G401 (cell line): ENCODE measurements around the gene NRCAM. TPM values are rescaled to one million over a fixed set of nuclear protein-coding genes. Genes with fewer than 3 reads are reported as not detected.
"Not testable (repeated sequence)": the region's sequence is repeated elsewhere in the genome, so short reads cannot be mapped to it uniquely, and the experiment has no call there.

ENCODE experiments used
- DNase-seq: peaks from one replicate; pipeline ENCODE4 v3.0.0-alpha.2; 2015; ENCODE audit warnings: low spot score
- in situ Hi-C: cut with HindIII; loops from 2 replicates; pipeline ENCODE4 v1.10.0; 2016; ENCODE audit warnings: low sequenced_read_pairs, mixed read lengths
- total RNA-seq: library from RNA; depleted of rRNA; stranded (reverse); fragments of >200 nt; shearing (Covaris generic); gene quantifications from 2 replicates; pipeline ENCODE4 v1.2.3, GENCODE V29; 2014; rRNA removed

The NRCAM gene
- 1.0 TPM in 1 of 2 replicates, not detected in the other for total RNA-seq

DNA sequence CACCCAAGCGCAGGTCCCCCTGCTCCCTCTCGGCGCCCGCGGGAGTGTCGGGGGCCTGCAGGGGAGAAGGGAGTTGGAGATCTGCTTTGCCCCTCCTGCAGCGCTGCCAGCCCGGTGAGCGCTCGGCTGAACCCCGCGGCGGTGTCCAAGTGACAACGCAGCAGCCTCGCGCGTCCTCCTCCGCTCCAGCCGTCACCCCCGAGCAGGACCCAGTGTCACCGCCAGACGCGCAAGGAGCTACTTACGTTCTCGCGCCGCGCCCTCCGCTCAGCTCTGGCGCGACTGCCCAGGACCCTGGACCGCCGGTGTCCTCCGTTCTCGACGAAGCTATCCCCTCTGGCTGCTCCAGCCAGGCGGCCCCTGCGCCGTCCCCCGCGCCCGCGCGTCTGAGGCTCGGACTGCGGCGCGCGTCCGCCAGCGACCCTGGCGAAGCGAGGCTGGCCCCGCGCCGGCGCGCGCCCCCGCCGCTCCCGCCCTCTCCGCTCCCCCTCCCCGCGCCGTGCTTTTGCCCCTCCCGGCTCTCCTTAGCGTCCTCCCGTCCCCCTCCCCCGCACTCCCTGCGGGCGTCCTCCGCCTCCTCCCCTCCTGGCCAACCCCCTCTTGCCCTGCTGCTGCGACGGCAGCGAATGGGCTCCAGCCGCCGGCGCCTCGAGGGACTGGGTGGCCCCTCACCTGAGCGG is at the start of gene NRCAM:
TSS of gene NRCAM (minus strand) at position 439 of the 680 bp plus-strand sequence. CDS start 216,372 bp downstream, outside the sequence.
- in situ Hi-C loops = no loop called here
- peak; percentile 64 for DNase-seq

DNA sequence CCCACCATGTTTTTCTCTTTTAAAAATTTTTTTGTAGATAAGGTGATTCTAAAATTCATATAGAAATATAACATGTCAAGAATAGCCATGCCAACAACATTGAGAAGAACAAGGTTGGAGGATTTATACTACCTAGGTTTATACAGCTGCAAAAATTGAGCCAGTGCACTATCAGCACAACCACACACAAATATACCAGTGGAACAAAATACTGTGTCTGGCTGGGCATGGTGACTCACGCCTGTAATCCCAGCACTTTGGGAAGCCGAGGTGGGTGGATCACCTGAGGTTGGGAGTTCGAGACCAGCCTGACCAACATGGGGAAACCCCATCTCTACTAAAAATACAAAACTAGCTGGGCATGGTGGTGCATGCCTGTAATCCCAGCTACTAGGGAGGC is 48.3 kb upstream of the NRCAM start:
- DNase-seq, in situ Hi-C loops: not testable (repeated sequence)

DNA sequence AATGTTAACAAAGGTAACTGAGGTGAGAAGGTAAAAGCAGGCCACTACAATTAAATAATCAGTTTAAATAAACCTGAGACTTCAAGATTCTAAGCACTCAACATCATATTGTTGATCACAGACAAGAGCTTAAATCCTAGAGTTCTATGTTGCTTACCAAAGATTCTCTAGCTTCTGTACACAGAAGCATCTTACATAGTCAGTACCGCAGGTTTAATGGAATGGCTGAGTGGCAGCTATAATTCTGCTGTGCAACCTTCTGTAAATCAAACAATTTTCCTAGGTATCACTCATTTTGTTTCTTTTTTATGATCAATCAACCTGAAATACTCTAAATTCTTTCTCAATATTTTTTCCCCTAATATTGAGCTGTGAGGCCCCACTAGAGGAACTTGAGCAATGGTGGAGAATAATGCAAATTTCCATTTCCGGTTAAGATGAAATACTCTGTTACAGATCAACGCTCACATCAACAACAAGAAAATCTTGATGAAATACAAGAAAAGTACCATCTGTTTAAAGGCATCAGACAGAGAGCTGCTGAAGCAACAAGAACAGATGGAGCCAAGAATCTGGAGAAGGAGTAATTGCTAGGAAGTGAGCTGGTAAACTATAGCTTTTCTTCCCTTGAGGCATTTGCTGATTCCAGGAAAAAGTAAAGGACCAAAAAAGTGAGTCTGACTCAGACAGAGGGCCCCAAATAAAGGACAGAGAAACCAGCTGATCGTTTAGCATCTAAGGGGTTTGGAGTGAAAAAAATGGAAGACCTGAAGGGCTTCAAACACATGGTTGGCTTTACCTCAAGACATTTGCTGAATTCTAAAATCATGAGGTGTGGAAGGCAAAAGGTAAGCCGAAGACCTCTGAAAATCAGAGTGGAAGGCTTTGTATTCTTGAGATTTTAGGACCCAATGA is 47.1 kb upstream of the NRCAM start:
- peak; percentile 33 for DNase-seq
- in situ Hi-C loops = no loop called here

DNA sequence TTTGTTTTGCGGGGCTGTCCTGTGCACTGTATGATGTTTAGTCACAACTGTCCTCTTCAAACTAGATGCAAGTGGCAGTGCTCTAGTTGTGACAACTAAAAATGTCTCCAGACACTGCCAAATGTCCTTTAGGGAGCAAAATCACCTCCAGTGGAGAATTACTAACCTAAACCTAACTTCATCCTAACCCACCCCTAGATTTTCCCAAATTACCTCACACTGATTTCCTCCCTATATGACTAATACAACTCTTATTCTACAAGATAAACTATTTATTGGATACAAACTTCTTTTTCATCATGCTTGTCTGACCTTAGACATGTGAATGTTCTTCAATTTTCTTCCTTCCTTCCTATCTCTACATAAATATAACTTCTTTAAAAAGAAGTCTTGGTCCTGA is 43.3 kb upstream of the NRCAM start:
- DNase-seq = no peak
- in situ Hi-C loops = no loop called here

DNA sequence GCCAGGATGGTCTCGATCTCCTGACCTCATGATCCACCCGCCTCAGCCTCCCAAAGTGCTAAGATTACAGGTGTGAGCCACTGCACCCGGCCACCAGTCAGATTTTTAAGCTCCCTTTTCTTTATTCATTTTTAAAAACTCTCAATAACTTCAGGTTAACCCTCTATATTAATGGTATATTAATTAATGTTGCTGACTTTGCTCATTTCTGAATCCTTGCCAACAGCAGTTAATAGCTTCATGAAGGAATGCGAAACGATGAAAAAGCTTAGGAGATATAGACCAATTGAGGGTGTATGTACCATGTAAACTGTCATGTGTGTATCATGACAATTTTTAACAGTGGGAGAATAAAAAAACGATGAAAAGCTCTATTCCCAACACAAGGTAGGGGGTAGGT is 42.2 kb upstream of the NRCAM start:
- in situ Hi-C loops = no loop called here
- no peak for DNase-seq

DNA sequence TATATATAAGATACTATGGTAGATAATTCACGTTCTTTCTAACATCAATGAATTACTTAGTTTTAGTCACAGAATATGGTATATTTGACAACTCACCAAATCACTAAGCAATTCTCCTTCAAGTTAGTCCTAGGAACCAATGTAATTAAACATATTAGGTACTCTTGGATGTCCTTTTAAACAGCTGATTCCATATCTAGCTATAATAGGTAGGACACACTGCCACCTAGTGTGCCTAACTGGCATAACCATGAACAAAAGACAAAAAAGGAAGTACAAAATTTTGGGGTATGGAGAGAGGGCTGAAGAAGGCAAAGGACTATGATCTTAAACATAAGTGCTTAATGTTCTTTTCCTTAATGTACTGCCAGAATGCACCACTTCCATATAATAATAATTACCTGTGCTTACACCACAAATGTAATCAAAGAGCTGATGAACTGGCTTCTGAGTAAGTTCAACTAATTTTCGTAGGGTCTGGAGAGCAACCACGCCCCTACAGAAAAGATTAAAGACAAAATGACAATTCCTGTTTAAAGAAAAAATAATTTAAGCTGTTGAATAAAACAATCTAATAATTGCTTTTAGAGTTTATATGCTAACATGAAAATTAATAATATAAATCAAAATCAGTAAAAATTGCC is 41.0 kb upstream of the NRCAM start:
- in situ Hi-C loops = no loop called here
- peak; percentile 72 for DNase-seq

DNA sequence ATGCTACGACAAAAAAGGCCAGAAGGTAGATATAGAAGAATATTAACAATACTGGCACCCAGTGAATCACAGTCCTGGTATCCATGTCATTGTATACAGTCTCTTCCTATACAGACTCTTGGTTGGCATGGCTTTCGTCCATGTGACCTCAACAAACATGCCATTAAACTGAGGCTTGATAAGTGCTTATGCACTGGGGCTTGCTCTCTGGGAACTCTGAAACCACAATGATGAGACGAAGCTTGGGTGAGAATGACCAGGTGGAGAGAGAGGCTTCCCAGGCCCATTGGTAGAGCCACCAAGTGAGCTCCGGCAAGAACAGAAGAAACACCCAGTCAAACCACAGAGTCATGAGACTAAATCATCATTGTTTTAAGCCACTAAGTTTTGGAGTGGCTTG is 36.5 kb upstream of the NRCAM start:
- in situ Hi-C loops = loop anchor here (5.0 kb wide), 1 partner anchor 40 kb away; no protein-coding TSS in a partner anchor
- DNase-seq = no peak

DNA sequence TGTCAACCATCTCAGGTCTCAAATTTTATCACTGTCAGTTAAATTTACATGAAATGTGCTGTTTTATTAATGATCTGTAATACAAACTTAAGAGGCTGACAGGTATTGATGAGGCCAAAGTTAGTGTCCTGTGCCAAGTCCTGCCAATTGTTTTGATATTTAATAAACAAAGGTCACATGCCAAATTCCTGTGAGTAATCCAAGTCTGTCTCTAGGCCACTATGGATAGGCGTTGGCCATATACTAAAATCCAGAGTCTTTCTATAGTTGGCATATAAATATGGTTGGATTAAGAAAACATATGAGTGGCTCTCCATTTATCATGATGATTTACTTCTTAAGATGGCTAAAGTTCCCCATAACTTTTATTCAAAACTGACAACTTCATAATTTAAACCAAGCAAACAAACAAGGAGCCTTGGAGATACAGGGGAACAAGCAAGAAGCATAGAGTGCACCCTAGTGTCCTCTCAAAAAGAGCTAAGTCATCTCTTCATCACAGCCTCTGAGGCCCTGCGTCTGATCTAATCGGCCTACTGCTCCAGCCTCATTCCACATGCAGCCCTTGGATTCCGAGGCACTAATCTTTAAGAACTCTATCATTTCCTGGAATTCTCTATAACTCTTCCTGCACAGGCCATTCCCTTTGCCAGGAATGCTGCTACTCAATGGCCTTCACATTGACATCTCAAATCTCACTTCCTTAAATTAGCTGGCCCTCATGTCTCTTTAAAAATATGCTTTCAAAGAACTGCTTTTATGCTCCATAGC is 32.7 kb upstream of the NRCAM start:
- in situ Hi-C loops = no loop called here
- DNase-seq = no peak

DNA sequence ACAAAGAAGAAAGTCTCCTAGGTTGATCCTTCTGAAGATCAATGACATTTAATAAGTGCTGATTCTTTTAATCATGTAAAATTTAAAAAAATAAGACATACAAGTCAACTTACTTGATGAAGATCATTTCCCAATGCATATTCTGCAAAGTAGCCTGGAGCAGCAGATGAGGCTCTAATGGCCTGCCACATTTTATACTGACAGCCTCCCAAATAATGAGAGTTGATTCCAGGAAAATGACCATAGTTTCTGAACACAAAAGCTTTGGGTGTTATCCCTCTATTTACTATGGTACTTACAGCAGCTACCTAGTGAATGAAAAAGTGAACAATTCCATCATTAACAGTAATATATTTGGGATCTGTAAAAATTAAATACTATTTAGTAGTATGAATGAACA is 31.4 kb upstream of the NRCAM start:
- DNase-seq = no peak
- in situ Hi-C loops = no loop called here

DNA sequence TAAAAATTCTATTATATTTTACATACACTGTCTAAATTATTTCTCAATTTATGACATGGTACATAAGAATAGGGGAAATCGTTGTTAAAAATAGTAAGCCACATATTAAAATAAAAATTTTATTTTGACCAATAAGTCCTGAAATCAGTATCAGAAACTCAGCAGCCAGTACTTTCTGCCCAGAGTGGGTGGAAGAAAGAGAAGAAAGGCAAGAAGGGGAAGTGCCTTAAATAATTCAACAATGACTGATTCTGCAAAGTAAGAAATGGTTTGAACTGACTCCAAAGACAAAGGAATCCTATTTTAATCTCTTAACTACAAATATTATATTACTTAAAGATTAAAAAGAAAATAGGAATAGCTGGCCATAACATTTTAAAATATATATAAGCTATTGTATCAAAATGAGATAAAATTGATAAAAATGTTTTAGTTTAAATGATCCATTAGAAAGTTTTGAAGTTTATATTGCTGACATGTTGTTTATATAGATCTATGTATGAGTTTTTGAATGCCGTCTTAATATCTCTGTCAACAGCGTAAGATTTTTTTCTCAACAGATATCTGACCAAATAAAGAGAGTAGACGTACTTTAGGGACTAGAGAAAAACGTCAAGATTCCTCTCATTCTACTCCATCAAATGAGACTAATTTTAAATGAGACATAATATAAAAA is 30.2 kb upstream of the NRCAM start:
- in situ Hi-C loops = no loop called here
- DNase-seq = no peak

DNA sequence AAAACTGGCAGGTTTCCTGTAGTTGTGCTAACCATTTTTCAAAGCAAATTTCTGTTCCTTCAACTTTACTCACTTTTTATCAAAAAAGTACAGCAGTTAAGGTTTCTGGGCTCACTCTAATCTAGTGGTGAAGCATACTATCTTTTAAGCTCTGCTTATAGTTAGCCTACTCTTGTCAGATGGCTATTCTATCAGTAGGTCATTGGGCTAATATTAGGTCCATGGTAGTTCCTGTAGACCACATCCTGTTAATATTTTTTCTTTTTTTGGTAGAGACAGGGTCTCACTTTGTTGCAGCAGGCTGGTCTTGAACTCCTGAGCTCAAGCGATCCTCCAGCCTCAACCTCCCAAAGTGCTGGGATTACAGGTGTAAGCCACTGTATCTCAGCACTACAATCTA is 27.9 kb upstream of the NRCAM start:
- in situ Hi-C loops = no loop called here
- no peak for DNase-seq

DNA sequence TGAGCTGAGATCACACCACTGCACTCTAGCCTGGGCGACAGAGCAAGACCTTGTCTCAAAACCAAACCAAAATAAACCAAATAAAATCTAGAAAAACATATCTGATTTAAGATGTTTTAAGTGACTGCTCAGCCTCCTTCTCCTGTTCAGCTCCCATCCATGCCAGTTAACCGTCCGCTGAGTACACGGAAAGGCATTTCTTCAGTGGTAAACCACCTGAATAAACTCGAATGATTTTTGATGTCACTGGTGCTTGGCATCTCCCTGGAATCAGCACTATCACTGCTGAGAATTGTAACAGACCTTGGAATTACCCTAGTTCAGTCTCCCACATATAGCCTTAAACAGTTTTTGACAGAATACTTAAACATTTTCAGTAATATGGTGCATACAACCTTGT is 24.1 kb upstream of the NRCAM start:
- in situ Hi-C loops = no loop called here
- no peak for DNase-seq

DNA sequence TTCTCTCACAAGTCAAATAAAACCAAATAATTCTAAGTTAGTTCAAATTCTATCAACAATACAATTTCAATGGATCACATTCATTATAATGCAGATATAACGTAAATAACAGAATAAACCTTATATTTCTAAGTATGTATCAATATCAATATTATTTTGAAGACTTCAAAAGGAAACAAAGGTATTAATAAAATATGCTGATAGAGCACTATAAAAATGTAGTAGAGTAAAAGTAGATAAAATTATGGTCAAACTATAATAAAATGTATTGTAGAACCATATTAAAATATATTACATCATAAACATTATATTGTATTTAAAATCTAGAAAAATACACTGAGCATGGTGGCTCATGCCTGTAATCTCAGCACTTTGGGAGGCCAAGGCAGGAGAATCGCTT is 23.5 kb upstream of the NRCAM start:
- no peak for DNase-seq
- in situ Hi-C loops = no loop called here

DNA sequence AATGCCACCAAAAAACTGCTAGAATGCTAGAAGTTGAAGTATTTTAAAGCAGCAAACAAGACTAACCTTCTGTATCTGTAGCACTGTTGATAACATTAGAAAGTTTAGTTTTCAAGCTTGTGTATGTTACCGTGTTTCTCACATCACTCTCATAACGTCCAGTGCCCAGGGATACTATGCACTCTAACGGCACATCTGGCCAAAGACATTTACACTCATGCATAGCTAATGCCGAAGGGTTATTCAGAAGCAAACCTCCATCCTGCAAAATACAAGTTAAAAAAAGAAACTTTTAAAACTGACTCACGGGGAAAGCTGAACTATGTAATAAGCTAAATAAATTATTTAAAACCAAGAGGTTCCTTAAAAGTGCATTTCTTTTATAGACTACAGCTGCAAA is 22.9 kb upstream of the NRCAM start:
- in situ Hi-C loops = no loop called here
- DNase-seq = no peak

DNA sequence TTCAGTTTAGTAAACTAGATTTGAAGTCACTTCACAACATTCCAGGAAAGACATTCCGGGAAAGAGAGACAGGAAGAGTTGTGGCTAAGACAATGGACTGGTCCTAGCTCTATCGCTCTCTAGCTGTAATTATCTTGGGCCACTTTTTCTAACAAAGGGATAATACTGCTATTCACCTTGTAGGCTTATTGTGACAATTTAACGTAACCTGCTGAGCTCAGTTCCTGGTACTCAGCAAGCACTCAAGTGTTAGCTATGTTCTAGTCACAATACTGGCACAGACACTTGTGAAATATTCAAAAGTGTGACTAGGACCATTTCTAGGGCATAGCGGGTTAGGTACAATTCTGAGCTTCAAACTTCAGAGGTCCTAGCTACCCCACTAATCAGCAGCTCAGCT is 12.0 kb upstream of the NRCAM start:
- in situ Hi-C loops = no loop called here
- DNase-seq = no peak

DNA sequence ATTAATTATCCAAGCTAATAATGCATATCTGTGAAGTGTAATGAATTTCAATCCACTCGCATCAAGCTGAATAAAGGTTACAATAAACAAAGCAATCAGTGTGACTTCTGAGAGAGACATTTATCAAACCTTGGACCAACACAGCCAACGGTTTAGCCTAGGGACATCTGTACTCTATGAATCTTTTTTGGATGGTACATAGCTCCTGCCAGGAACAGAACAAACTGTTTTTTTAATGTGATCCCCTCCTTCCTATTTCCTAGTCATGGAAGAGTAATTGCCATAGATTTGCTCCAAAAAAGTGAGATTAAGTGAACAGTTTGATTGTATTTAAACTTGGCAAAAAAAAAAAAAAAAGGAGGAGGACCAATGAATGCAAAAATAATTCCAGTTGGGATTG is 11.2 kb upstream of the NRCAM start:
- in situ Hi-C loops = no loop called here
- no peak for DNase-seq

DNA sequence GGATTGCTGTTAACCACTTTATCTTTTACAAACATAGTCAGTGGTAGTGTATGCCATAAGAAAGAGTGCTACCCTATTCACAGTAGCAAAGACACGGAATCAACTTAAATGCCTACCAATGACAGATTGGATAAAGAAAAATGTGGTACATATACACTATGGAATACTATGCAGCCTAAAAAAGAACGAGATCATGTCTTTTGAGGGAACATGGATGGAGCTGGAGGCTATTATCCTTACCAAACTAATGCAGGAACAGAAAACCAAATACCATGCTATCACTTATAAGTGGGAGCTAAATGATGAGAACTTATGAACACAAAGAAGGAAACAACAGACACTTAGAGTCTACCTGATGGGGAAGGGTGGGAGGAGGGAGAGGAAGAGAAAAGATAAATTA is 10.1 kb upstream of the NRCAM start:
- in situ Hi-C loops, DNase-seq: not testable (repeated sequence)

DNA sequence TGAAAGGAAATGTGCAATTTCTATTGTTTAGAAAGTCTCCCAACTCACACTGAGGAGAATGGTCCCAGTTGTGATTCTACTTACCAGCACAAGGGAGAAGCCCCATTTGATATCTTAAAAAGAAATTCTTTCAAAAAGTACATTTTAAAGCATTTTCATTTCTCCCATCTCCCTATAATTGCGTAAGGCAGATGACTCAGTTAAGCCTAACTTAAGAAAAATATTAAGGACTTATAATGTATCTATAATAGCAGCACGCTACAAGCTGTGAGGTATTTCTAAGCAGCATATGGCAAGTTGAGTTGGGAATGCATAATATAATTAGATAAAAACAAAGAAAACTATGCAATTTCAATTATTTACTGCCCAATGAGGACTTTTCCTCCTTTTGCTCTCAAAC is 8.5 kb upstream of the NRCAM start:
- no peak for DNase-seq
- in situ Hi-C loops = no loop called here

DNA sequence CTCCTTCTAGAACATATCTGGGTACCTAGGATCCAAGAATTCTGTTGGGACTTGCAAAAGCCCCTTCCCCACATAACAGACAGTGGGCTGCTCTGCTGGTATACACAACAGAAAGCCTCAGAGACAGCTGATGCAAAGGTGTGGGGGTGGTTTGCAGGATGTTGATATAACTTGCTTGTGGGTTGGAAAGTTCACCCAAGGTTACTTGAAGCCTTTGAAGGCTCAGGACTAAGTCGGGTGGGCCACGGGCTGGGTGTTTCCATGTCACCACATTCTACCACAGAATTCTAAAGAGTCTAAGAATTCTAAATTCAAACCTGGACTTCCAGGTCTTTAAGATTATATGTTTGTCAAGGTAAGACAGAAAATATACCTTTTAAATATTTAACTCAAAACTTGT is 7.4 kb upstream of the NRCAM start:
- in situ Hi-C loops = no loop called here
- DNase-seq = no peak
